Urinary bladder (tissue), 4 donors: ENCODE measurements around the gene LST1. TPM values are rescaled to one million over a fixed set of nuclear protein-coding genes. Genes with fewer than 3 reads are reported as not detected.

ENCODE experiments used
- DNase-seq: peaks from one replicate; pipeline ENCODE4 v3.0.0-alpha.2; 2015; ENCODE audit errors: extremely low spot score
- H3K27ac ChIP-seq: one replicate; pipeline ENCODE4 v1.5.1; 2013; ENCODE audit warnings: low read depth, mild to moderate bottlenecking, moderate library complexity
- H3K36me3 ChIP-seq: one replicate; pipeline ENCODE4 v1.6.1; 2013; ENCODE audit warnings: mild to moderate bottlenecking, moderate library complexity; ENCODE audit not compliant: insufficient read depth
- H3K4me1 ChIP-seq: one replicate; pipeline ENCODE4 v1.6.1; 2013; ENCODE audit warnings: mild to moderate bottlenecking, moderate library complexity; ENCODE audit not compliant: insufficient read depth
- H3K4me3 ChIP-seq: one replicate; pipeline ENCODE4 v1.5.1; 2013; ENCODE audit warnings: low read depth, low read length
- WGBS: extraction: QIAGEN DNeasy Blood & Tissue Kit; methylation state at CpG from one replicate; pipeline ENCODE4 v1.1.7; 2013; 5-methylcytosine and 5-hydroxymethylcytosine counted together
- polyA plus RNA-seq: library from polyadenylated mRNA; stranded (reverse); fragments of 200-250 nt; gene quantifications from one replicate; pipeline ENCODE4 v1.2.3, GENCODE V29; 2013
- total RNA-seq: library from RNA; depleted of rRNA; stranded (reverse); fragments of >200 nt; gene quantifications from one replicate; pipeline ENCODE4 v1.2.3, GENCODE V29; 2014
- donor health status: healthy with polysubstance abuse.
- donor health status: healthy.

The LST1 gene
- total and polyA plus RNA-seq, 2 donors = 4.2 to 10.6 TPM

GRCh38 chr6:31573239-31574105 lies 12.6 kb upstream of the LST1 start:
- Histone ChIP-seq H3K4me3 (no peak overlapping the region), H3K27ac (no peak overlapping the region), H3K4me1 (no peaks in the 10 kb centered on the region), H3K36me3 (no peaks in the 10 kb centered on the region)
- WGBS = 85% methylated on average over 9 of the region's 9 CpGs
- no peak for DNase-seq

GRCh38 chr6:31574106-31575061 lies 11.7 kb upstream of the LST1 start:
- no peak overlapping the region for H3K27ac ChIP-seq
- no peaks in the 10 kb centered on the region for H3K4me1 ChIP-seq
- 83% methylated on average over 14 of the region's 14 CpGs for WGBS
- no peaks in the 10 kb centered on the region for H3K36me3 ChIP-seq
- DNase-seq = no peak
- no peak overlapping the region for H3K4me3 ChIP-seq

- WGBS = 42% methylated on average over 19 of the region's 19 CpGs
- no peaks in the 10 kb centered on the region for H3K4me1 ChIP-seq
- H3K4me3 ChIP-seq = peak within 1 kb of the TSS; percentile 1
- H3K27ac ChIP-seq = no peak within 1 kb of the TSS
- no peak for DNase-seq
- no peaks in the 10 kb centered on the region for H3K36me3 ChIP-seq
Observed at GRCh38 chr6:31575335-31575901, 10.7 kb upstream of the LST1 start, which contains the start of gene TNF. TNF (plus strand) TSS chr6:31575565; CDS start chr6:31575742, 177 bp downstream.

GRCh38 chr6:31575952-31576685 lies 10.0 kb upstream of the LST1 start:
- no peak for DNase-seq
- 63% methylated on average over 8 of the region's 8 CpGs for WGBS
- peak overlapping the region; percentile 1 for H3K4me3 ChIP-seq
- H3K36me3 ChIP-seq = no peaks in the 10 kb centered on the region
- H3K4me1 ChIP-seq = no peaks in the 10 kb centered on the region
- H3K27ac ChIP-seq = no peak overlapping the region

GRCh38 chr6:31576897-31577578 lies 9.0 kb upstream of the LST1 start:
- Histone ChIP-seq H3K27ac (no peak overlapping the region), H3K4me3 (no peak overlapping the region), H3K4me1 (no peaks in the 10 kb centered on the region), H3K36me3 (no peaks in the 10 kb centered on the region)
- WGBS = 86% methylated on average over 19 of the region's 19 CpGs
- DNase-seq = no peak

- WGBS = 80% methylated on average over 3 of the region's 3 CpGs
- Histone ChIP-seq H3K4me3 (no peak overlapping the region), H3K4me1 (no peaks in the 10 kb centered on the region), H3K27ac (no peak overlapping the region), H3K36me3 (no peaks in the 10 kb centered on the region)
- DNase-seq = no peak
Observed at GRCh38 chr6:31577579-31577966, 8.5 kb upstream of the LST1 start.

- H3K36me3 ChIP-seq = no peaks in the 10 kb centered on the region
- WGBS = 81% methylated on average over 12 of the region's 12 CpGs
- no peaks in the 10 kb centered on the region for H3K4me1 ChIP-seq
- no peak for DNase-seq
- H3K27ac ChIP-seq = no peak overlapping the region
- no peak overlapping the region for H3K4me3 ChIP-seq
Observed at GRCh38 chr6:31578184-31579118, 7.6 kb upstream of the LST1 start.

GRCh38 chr6:31579119-31579505 lies 7.0 kb upstream of the LST1 start:
- H3K36me3 ChIP-seq = no peaks in the 10 kb centered on the region

GRCh38 chr6:31579546-31580437 lies 6.3 kb upstream of the LST1 start:
- no peaks in the 10 kb centered on the region for H3K4me1 ChIP-seq
- no peak overlapping the region for H3K4me3 ChIP-seq
- no peaks in the 10 kb centered on the region for H3K36me3 ChIP-seq
- 88% methylated on average over 8 of the region's 8 CpGs for WGBS
- no peak overlapping the region for H3K27ac ChIP-seq
- no peak for DNase-seq

More at GRCh38 chr6:31579119-31579505, 7.0 kb upstream of the LST1 start:
- no peak for DNase-seq
- Histone ChIP-seq H3K4me1 (no peaks in the 10 kb centered on the region), H3K27ac (no peak overlapping the region), H3K4me3 (no peak overlapping the region)
- 90% methylated on average over 3 of the region's 3 CpGs for WGBS

GRCh38 chr6:31580438-31580740 lies 5.7 kb upstream of the LST1 start:
- Histone ChIP-seq H3K4me1 (no peaks in the 10 kb centered on the region), H3K36me3 (no peaks in the 10 kb centered on the region), H3K27ac (no peak overlapping the region), H3K4me3 (peak overlapping the region; percentile 72)
- 37% methylated on average over 11 of the region's 11 CpGs for WGBS
- DNase-seq = no peak

- WGBS = under 1% methylated on average over 62 of the region's 62 CpGs
- Histone ChIP-seq H3K27ac (peak overlapping the region; percentile 77), H3K36me3 (no peaks in the 10 kb centered on the region), H3K4me3 (peak overlapping the region; percentile 72), H3K4me1 (no peaks in the 10 kb centered on the region)
- DNase-seq = no peak
Observed at GRCh38 chr6:31580807-31581433, 5.2 kb upstream of the LST1 start.
